HT-29 (cell line): ENCODE data around the gene TMEM52B. TPM values are rescaled to one million over a fixed set of nuclear protein-coding genes. Genes with fewer than 3 reads are reported as not detected.

Source experiments
- total RNA-seq: library from RNA; depleted of rRNA; stranded (reverse); fragments of >200 nt; shearing (Covaris generic); gene quantifications from 2 replicates; pipeline ENCODE4 v1.2.3, GENCODE V29; 2014; rRNA removed

The TMEM52B gene
- total RNA-seq, 1 experiment from 2014 or later: not detected

Other genes starting within 250 kb of the TMEM52B start
- gene CLEC2A, start 246.7 kb upstream of the TMEM52B start, total RNA-seq: not detected in 2 replicates
- gene CLEC12A, start 207.6 kb upstream of the TMEM52B start, total RNA-seq: not detected in 2 replicates
- gene CLEC1B, start 179.9 kb upstream of the TMEM52B start, total RNA-seq: not detected in 2 replicates
- gene CLEC12B, start 168.4 kb upstream of the TMEM52B start, total RNA-seq: not detected in 2 replicates
- not detected in 2 replicates for gene CLEC9A, start 148.3 kb upstream of the TMEM52B start, total RNA-seq
- gene CLEC1A, start 80.0 kb upstream of the TMEM52B start, total RNA-seq: not detected in 2 replicates
- gene CLEC7A, start 48.8 kb upstream of the TMEM52B start, total RNA-seq: not detected in 2 replicates
- gene OLR1, start 6.9 kb upstream of the TMEM52B start, total RNA-seq: not detected in 2 replicates
- gene GABARAPL1, start 33.8 kb downstream of the TMEM52B start, total RNA-seq: 7.9 and 17.4 TPM in 2 replicates
- not detected in 2 replicates for gene KLRD1, start 128.8 kb downstream of the TMEM52B start, total RNA-seq
- 0.05 TPM in 1 of 2 replicates, not detected in the other for gene KLRK1, start 211.0 kb downstream of the TMEM52B start, total RNA-seq
- gene KLRC4, start 230.7 kb downstream of the TMEM52B start, total RNA-seq: 0.10 TPM in 1 of 2 replicates, not detected in the other
- gene KLRC3, start 241.6 kb downstream of the TMEM52B start, total RNA-seq: 0.46 and 0.57 TPM in 2 replicates